T-cell (primary cell): ENCODE data around the gene PFKP. TPM values are rescaled to one million over a fixed set of nuclear protein-coding genes. Genes with fewer than 3 reads are reported as not detected.
A peak's percentile ranks its signal among the peaks of the same experiment; 100 is the strongest.

Source experiments
- ATAC-seq, 4 experiments: fragments of 200-7000 bp in 3 of 4; fragments of 150-1000 bp in 1 of 4; cut with Tn5 transposase; replicated peaks in 1 of 4; 1 replicate in 3 of 4; 2 replicates in 1 of 4; pipeline ENCODE4 v1.10.0; 2021; ENCODE audit warnings: moderate library complexity in 3 of 4, mild to moderate bottlenecking in 2 of 4, moderate number of reproducible peaks in 1 of 4
- CTCF ChIA-PET, 2 donors: fragments of 300-600 bp; sonication (Branson Sonifier 250); formaldehyde crosslinking; loops; one replicate each; lab custom pipeline; 2022; ENCODE audit warnings: antibody characterized with exemption in 2 of 2; lab: Charles Lee
- POLR2A ChIA-PET, 2 donors: fragments of 300-600 bp; sonication (Branson Sonifier 250); formaldehyde crosslinking; loops; one replicate each; lab custom pipeline; 2022; ENCODE audit warnings: antibody characterized with exemption in 2 of 2; lab: Charles Lee
- DNase-seq, 35 experiments: peaks; one replicate each; pipeline versions ENCODE4 v3.0.0 to v3.0.0-alpha.2; 2013 to 2023
- H3K27ac ChIP-seq: one replicate; pipeline ENCODE4 v1.5.1; 2013; ENCODE audit warnings: low read length
- H3K27me3 ChIP-seq, 2 experiments: replicated peaks in 1 of 2; 1 replicate in 1 of 2; 2 replicates in 1 of 2; pipeline versions ENCODE4 v1.6.1 to v1.7.0; 2013; ENCODE audit warnings: low read length in 1 of 2, mixed read lengths in 1 of 2; ENCODE audit not compliant: control insufficient read depth in 2 of 2, insufficient read depth in 2 of 2; ENCODE audit errors: extremely low read depth in 1 of 2
- H3K36me3 ChIP-seq, 2 donors: 1 replicate in 1 of 2; 2 replicates in 1 of 2; pipeline versions ENCODE4 v1.6.1 to v1.7.0; 2013; ENCODE audit warnings: low read length in 1 of 2; ENCODE audit not compliant: control insufficient read depth in 2 of 2, insufficient read depth in 1 of 2; ENCODE audit errors: extremely low read depth in 1 of 2
- H3K4me1 ChIP-seq, 2 experiments: 1 replicate in 1 of 2; 2 replicates in 1 of 2; pipeline versions ENCODE4 v1.6.1 to v1.7.0; 2013; ENCODE audit warnings: low read length in 2 of 2, mixed read lengths in 1 of 2; ENCODE audit not compliant: insufficient read depth in 2 of 2, control insufficient read depth in 1 of 2; ENCODE audit errors: extremely low read depth in 1 of 2
- H3K4me3 ChIP-seq, 2 donors: 1 replicate in 1 of 2; 2 replicates in 1 of 2; pipeline versions ENCODE4 v1.5.1 to v1.7.0; 2013; ENCODE audit warnings: mild to moderate bottlenecking in 2 of 2, low read length in 1 of 2, moderate library complexity in 1 of 2; ENCODE audit not compliant: control insufficient read depth in 1 of 2; ENCODE audit errors: extremely low read depth in 1 of 2
- H3K9me3 ChIP-seq: 2 replicates; pipeline ENCODE4 v1.7.0; 2013
- H3K27ac Mint-ChIP-seq, 2 donors: one replicate each; pipeline ENCODE4 v1.8.0; 2020 to 2021; ENCODE audit warnings: mild to moderate bottlenecking in 2 of 2, mixed read lengths in 2 of 2
- H3K27me3 Mint-ChIP-seq, 2 donors: one replicate each; pipeline ENCODE4 v1.8.0; 2021 to 2022; ENCODE audit warnings: mixed read lengths in 2 of 2
- H3K36me3 Mint-ChIP-seq: one replicate; pipeline ENCODE4 v1.8.0; 2021; ENCODE audit warnings: mixed read lengths
- H3K4me1 Mint-ChIP-seq, 3 donors: one replicate each; pipeline ENCODE4 v1.8.0; 2020 to 2022; ENCODE audit warnings: mixed read lengths in 3 of 3, mild to moderate bottlenecking in 1 of 3
- H3K4me3 Mint-ChIP-seq, 3 donors: one replicate each; pipeline ENCODE4 v1.8.0; 2020 to 2022; ENCODE audit warnings: mild to moderate bottlenecking in 3 of 3, mixed read lengths in 3 of 3, moderate library complexity in 3 of 3
- H3K9me3 Mint-ChIP-seq, 3 donors: one replicate each; pipeline ENCODE4 v1.8.0; 2020 to 2022; ENCODE audit warnings: mixed read lengths in 3 of 3
- WGBS: methylation state at CpG from one replicate; pipeline ENCODE4 v1.1.5; 2013; ENCODE audit warnings: missing lambda C conversion rate; ENCODE audit not compliant: insufficient coverage; 5-methylcytosine and 5-hydroxymethylcytosine counted together
- total RNA-seq, 35 experiments: library from RNA in 6 of 35; stranded (reverse) in 6 of 35; fragments of 120-200 nt in 1 of 35; gene quantifications; one replicate each; pipeline versions ENCODE4 v1.2.1 to v1.2.4 and lab custom pipeline; 2013 to 2026

Gene PFKP
- total RNA-seq, 5 donors from 2014 or later (not counting 1 experiment from before 2014, with no cell fraction given): 60.7 to 84.3 (median 70.2) TPM

DNA sequence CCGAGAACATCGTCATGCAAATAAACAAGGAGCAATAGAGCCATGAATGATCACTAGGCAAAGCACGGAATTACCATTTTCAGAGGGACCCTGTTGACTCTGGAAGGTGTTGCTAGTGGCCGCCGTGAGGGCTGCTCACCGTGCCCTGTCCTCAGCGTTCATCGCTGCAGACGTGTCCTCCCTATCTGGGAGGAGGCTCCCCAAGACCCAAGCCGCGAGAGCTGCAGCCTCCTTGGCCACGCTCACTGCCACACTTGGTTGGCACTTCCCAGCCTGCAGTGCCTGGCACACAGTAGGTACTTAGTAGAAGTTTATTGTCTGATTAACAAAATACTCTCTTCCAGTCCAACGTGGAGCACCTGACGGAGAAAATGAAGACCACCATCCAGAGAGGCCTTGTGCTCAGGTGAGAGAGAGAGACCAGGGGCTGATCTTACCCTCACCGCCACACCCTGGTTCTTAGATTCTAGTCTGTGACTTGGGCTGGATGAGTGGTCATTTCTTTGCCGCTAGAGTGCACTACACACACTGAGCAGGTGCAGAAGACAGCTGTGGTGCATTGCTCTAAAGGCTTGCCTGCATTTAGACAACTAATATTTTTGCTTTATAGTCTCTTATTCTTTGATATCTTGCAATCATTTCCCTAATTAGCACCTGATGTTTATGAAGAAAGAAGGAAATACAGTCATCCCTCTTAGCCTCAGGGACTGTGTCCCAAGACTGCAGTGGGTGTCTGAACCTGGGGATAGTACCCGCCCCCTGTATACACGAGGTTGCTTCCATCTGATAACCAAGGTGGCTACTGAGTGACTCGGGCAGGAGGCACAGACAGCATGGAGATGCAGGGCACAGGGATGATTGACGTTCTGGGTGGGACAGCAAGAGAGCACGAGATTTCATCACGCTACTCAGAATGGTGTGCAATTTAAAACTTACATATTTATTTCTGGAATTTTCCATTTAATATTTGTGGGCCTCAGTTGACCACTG is 65.0 kb downstream of the PFKP start:
- CTCF ChIA-PET: no interaction called here
- no peaks in the 10 kb centered on the region for H3K27me3 ChIP-seq
- ATAC-seq (no peak), DNase-seq (no peak)
- no peaks in the 10 kb centered on the region for H3K9me3 ChIP-seq
- H3K27ac ChIP-seq: no peak overlapping the region
- peaks cover 26 to 67% of the 10 kb centered on the region in 2 donors for H3K36me3 ChIP-seq
- H3K4me1 ChIP-seq: no peaks in the 10 kb centered on the region
- Mint-ChIP-seq H3K4me3 (no peak overlapping the region), H3K9me3 (peaks cover 0 to 6% (median 0%) of the 10 kb centered on the region in 3 donors), H3K36me3 (peaks cover 56% of the 10 kb centered on the region), H3K4me1 (no peaks in the 10 kb centered on the region), H3K27me3 (no peaks in the 10 kb centered on the region), H3K27ac (no peak overlapping the region)
- no peak overlapping the region for H3K4me3 ChIP-seq
- 98% methylated on average over 12 of the region's 22 CpGs for WGBS
- POLR2A ChIA-PET: no interaction called here

DNA sequence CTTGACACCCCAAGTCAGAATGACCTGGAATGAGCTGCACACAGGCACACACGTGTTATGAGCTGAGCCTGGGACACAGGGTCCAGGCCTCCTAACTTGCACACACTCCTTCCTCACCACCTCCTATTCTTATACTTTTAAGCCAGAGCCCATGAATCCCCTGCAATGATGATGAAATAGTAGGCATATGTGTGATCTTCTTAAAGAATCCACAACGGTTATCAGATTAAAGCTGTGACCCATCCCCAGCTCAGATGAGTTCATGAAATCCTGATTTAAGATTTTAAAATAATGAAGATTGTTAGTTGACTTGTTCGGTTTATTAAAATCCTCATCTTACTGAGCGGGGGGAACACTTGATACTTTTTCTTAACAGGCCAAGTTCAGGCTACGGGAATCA is 66.6 kb downstream of the PFKP start:
- no peak overlapping the region for H3K4me3 ChIP-seq
- H3K9me3 ChIP-seq: no peaks in the 10 kb centered on the region
- no peak overlapping the region for H3K27ac ChIP-seq
- ATAC-seq (no peak), DNase-seq (no peak)
- Mint-ChIP-seq H3K4me1 (no peaks in the 10 kb centered on the region), H3K36me3 (peaks cover 62% of the 10 kb centered on the region), H3K27ac (peak overlapping the region in 1 of 2 donors; percentile 44), H3K27me3 (no peaks in the 10 kb centered on the region), H3K9me3 (no peaks in the 10 kb centered on the region), H3K4me3 (no peak overlapping the region)
- ChIA-PET POLR2A (no interaction called here), CTCF (no interaction called here)
- H3K36me3 ChIP-seq: peaks cover 30 to 83% of the 10 kb centered on the region in 2 donors
- H3K27me3 ChIP-seq: no peaks in the 10 kb centered on the region
- 100% methylated on average over 1 of the region's 5 CpGs for WGBS
- no peaks in the 10 kb centered on the region for H3K4me1 ChIP-seq

GRCh38 chr10:3135006-3135405 is 67.7 kb downstream of the PFKP start:
- CTCF ChIA-PET: no interaction called here
- H3K36me3 Mint-ChIP-seq: peaks cover 62% of the 10 kb centered on the region

DNA sequence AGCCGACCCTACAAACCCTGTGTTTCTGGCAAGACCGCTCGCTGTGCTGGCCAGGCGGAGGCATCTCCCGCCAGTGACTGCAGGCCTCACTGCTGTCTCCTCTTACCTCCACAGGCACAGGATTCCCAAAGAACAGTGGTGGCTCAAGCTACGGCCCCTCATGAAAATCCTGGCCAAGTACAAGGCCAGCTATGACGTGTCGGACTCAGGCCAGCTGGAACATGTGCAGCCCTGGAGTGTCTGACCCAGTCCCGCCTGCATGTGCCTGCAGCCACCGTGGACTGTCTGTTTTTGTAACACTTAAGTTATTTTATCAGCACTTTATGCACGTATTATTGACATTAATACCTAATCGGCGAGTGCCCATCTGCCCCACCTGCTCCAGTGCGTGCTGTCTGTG is 69.0 kb downstream of the PFKP start:
- Histone ChIP-seq H3K9me3 (no peaks in the 10 kb centered on the region), H3K4me1 (no peaks in the 10 kb centered on the region), H3K36me3 (peaks cover 37 to 95% of the 10 kb centered on the region in 2 donors), H3K4me3 (no peak overlapping the region), H3K27me3 (no peaks in the 10 kb centered on the region), H3K27ac (no peak overlapping the region)
- ChIA-PET POLR2A (no interaction called here), CTCF (no interaction called here)
- Mint-ChIP-seq H3K36me3 (peaks cover 70% of the 10 kb centered on the region), H3K9me3 (no peaks in the 10 kb centered on the region), H3K27me3 (no peaks in the 10 kb centered on the region), H3K4me1 (no peaks in the 10 kb centered on the region), H3K4me3 (no peak overlapping the region), H3K27ac (no peak overlapping the region)
- DNase-seq: no peak
- no peak for ATAC-seq
- 97% methylated on average over 6 of the region's 14 CpGs for WGBS

More at GRCh38 chr10:3135006-3135405, 67.7 kb downstream of the PFKP start:
- Histone ChIP-seq H3K27ac (no peak overlapping the region), H3K4me1 (no peaks in the 10 kb centered on the region), H3K36me3 (peaks cover 34 to 90% of the 10 kb centered on the region in 2 donors), H3K9me3 (no peaks in the 10 kb centered on the region), H3K4me3 (no peak overlapping the region), H3K27me3 (no peaks in the 10 kb centered on the region)
- H3K27ac Mint-ChIP-seq: no peak overlapping the region
- no CpG with 5 or more reads among the region's 3 CpGs for WGBS
- H3K9me3 Mint-ChIP-seq: no peaks in the 10 kb centered on the region
- no peak for ATAC-seq
- H3K27me3 Mint-ChIP-seq: no peaks in the 10 kb centered on the region
- POLR2A ChIA-PET: no interaction called here
- DNase-seq: no peak
- no peaks in the 10 kb centered on the region for H3K4me1 Mint-ChIP-seq
- no peak overlapping the region for H3K4me3 Mint-ChIP-seq

- ChIA-PET CTCF (no interaction called here), POLR2A (interaction anchor here in 1 of 2 donors (0.6 kb wide), 1 partner anchor 72 kb away, joined by 6 read pairs; no protein-coding TSS in a partner anchor)
- DNase-seq (no peak), ATAC-seq (no peak)
- 92% methylated on average over 12 of the region's 21 CpGs for WGBS
- Histone ChIP-seq H3K4me1 (no peaks in the 10 kb centered on the region), H3K36me3 (peaks cover 39 to 97% of the 10 kb centered on the region in 2 donors), H3K9me3 (no peaks in the 10 kb centered on the region), H3K27ac (no peak overlapping the region), H3K4me3 (no peak overlapping the region), H3K27me3 (no peaks in the 10 kb centered on the region)
- Mint-ChIP-seq H3K27me3 (no peaks in the 10 kb centered on the region), H3K27ac (no peak overlapping the region), H3K4me3 (no peak overlapping the region), H3K9me3 (no peaks in the 10 kb centered on the region), H3K36me3 (peaks cover 69% of the 10 kb centered on the region), H3K4me1 (no peaks in the 10 kb centered on the region)
These were observed 69.6 kb downstream of the PFKP start for GRCh38 chr10:3136763-3137611.

- WGBS: 95% methylated on average over 37 of the region's 41 CpGs
- Histone ChIP-seq H3K36me3 (peaks cover 33 to 96% of the 10 kb centered on the region in 2 donors), H3K27me3 (no peaks in the 10 kb centered on the region), H3K4me1 (no peaks in the 10 kb centered on the region), H3K4me3 (no peak overlapping the region), H3K27ac (no peak overlapping the region), H3K9me3 (no peaks in the 10 kb centered on the region)
- DNase-seq (no peak), ATAC-seq (no peak)
- CTCF ChIA-PET: no interaction called here
- Mint-ChIP-seq H3K27me3 (no peaks in the 10 kb centered on the region), H3K27ac (no peak overlapping the region), H3K4me1 (no peaks in the 10 kb centered on the region), H3K4me3 (no peak overlapping the region), H3K9me3 (no peaks in the 10 kb centered on the region), H3K36me3 (peaks cover 67% of the 10 kb centered on the region)
- POLR2A ChIA-PET: no interaction called here
These were observed 70.8 kb downstream of the PFKP start for GRCh38 chr10:3137958-3138726.
